ENCODE measurements around the gene GNPAT.

GRCh38 chr1:231240531-231240882 is 505 bp upstream of the GNPAT start:
- TF ChIP-seq EZH2 (IDR thresholded peaks at IDR 0.05; ENCODE audit: low read depth), result no peak
- no peak for TF ChIP-seq CTCF (conservative IDR thresholded peaks at IDR 0.05)
